IMR-90 (cell line): Measurements from ENCODE around the gene RAB20. TPM values are rescaled to one million over a fixed set of nuclear protein-coding genes. Genes with fewer than 3 reads are reported as not detected.

Experiments
- ATAC-seq: fragments of 200-7000 bp; cut with Tn5 transposase; 2 replicates; pipeline ENCODE4 v1.9.1; 2020; ENCODE audit warnings: low read depth, mild to moderate bottlenecking, moderate library complexity
- BruUV-seq: library from RNA; stranded (reverse); fragments of 400-500 nt; replicated peaks from 2 replicates; lab custom pipeline; 2021; lab: Mats Ljungman, UMichigan
- CTCF ChIA-PET: fragments of 300-600 bp; formaldehyde crosslinking; extraction: SDS; loops from one replicate; lab custom pipeline; 2021; ENCODE audit warnings: antibody characterized with exemption; lab: Yijun Ruan, JAX
- POLR2A ChIA-PET: fragments of 300-600 bp; sonication (Branson Sonifier 250); formaldehyde crosslinking; loops from one replicate; lab custom pipeline; 2022; ENCODE audit warnings: antibody characterized with exemption; ENCODE audit not compliant: unreplicated experiment; lab: Charles Lee
- DNase-seq: peaks from one replicate; pipeline ENCODE4 v3.0.0; 2013
- H2AFZ ChIP-seq: replicated peaks from 2 replicates; pipeline ENCODE3; 2013; ENCODE audit warnings: low read length, mild to moderate bottlenecking; ENCODE audit not compliant: poor library complexity
- H2AK5ac ChIP-seq: 2 replicates; pipeline ENCODE4 v1.6.1; 2013; ENCODE audit warnings: low read depth, low read length, inconsistent platforms
- H2AK9ac ChIP-seq: replicated peaks from 2 replicates; pipeline ENCODE3; 2013; ENCODE audit warnings: mild to moderate bottlenecking, low read depth, low read length, moderate library complexity; ENCODE audit not compliant: poor library complexity
- H2BK120ac ChIP-seq: 2 replicates; pipeline ENCODE4 v1.6.1; 2013; ENCODE audit warnings: low read depth, low read length, inconsistent platforms
- H2BK15ac ChIP-seq: 3 replicates; pipeline ENCODE4 v1.6.1; 2013; ENCODE audit warnings: low read depth, low read length, inconsistent platforms
- H2BK20ac ChIP-seq: 2 replicates; pipeline ENCODE4 v1.6.1; 2013; ENCODE audit warnings: low read depth, mild to moderate bottlenecking, inconsistent platforms, low read length, moderate library complexity
- H2BK5ac ChIP-seq: 2 replicates; pipeline ENCODE4 v1.6.1; 2013; ENCODE audit warnings: mild to moderate bottlenecking, low read depth, low read length, inconsistent platforms; ENCODE audit not compliant: poor library complexity, severe bottlenecking
- H3K14ac ChIP-seq: replicated peaks from 2 replicates; pipeline ENCODE4 v1.6.1; 2013; ENCODE audit warnings: low read depth, low read length, inconsistent platforms
- H3K18ac ChIP-seq: 2 replicates; pipeline ENCODE4 v1.6.1; 2013; ENCODE audit warnings: low read depth, low read length, control low read depth
- H3K23ac ChIP-seq: 2 replicates; pipeline ENCODE4 v1.6.1; 2013; ENCODE audit warnings: low read depth, low read length, inconsistent platforms
- H3K27ac ChIP-seq: 2 replicates; pipeline ENCODE4 v1.5.1; 2013; ENCODE audit warnings: mild to moderate bottlenecking, control low read depth, low read length; ENCODE audit not compliant: insufficient read depth
- H3K27me3 ChIP-seq: 2 replicates; pipeline ENCODE4 v1.6.1; 2013; ENCODE audit warnings: low read length; ENCODE audit not compliant: control insufficient read depth, insufficient read depth
- H3K36me3 ChIP-seq: 2 replicates; pipeline ENCODE4 v1.6.1; 2013; ENCODE audit warnings: low read length, mixed read lengths; ENCODE audit not compliant: control insufficient read depth, insufficient read depth
- H3K4ac ChIP-seq: 2 replicates; pipeline ENCODE4 v1.6.1; 2013; ENCODE audit warnings: low read depth, low read length, inconsistent platforms
- H3K4me1 ChIP-seq: 2 replicates; pipeline ENCODE4 v1.6.1; 2013; ENCODE audit warnings: low read length, mixed read lengths; ENCODE audit not compliant: control insufficient read depth, insufficient read depth
- H3K4me2 ChIP-seq: 2 replicates; pipeline ENCODE4 v1.6.1; 2013; ENCODE audit warnings: low read depth, mild to moderate bottlenecking, control low read depth, low read length, moderate library complexity
- H3K4me3 ChIP-seq: 2 replicates; pipeline ENCODE4 v1.5.1; 2013; ENCODE audit warnings: low read depth, mild to moderate bottlenecking, control low read depth, low read length, moderate library complexity; ENCODE audit not compliant: insufficient read depth
- H3K56ac ChIP-seq: 2 replicates; pipeline ENCODE4 v1.6.1; 2013; ENCODE audit warnings: low read length, inconsistent platforms; ENCODE audit not compliant: insufficient read depth; ENCODE audit errors: extremely low read depth
- H3K79me1 ChIP-seq, 2 experiments: 2 replicates each; pipeline ENCODE4 v1.6.1; 2013; ENCODE audit warnings: low read length in 2 of 2, inconsistent platforms in 1 of 2, low read depth in 1 of 2
- H3K9ac ChIP-seq: 2 replicates; pipeline ENCODE4 v1.6.1; 2013; ENCODE audit warnings: low read depth, low read length, control low read depth
- H3K9me1 ChIP-seq: 2 replicates; pipeline ENCODE4 v1.6.1; 2013; ENCODE audit warnings: low read length, inconsistent platforms; ENCODE audit not compliant: insufficient read depth
- H3K9me3 ChIP-seq: 2 replicates; pipeline ENCODE4 v1.6.1; 2013; ENCODE audit warnings: low read length; ENCODE audit not compliant: control insufficient read depth, insufficient read depth
- H4K20me1 ChIP-seq: 2 replicates; pipeline ENCODE4 v1.6.1; 2013; ENCODE audit warnings: low read length, inconsistent platforms; ENCODE audit not compliant: insufficient read depth
- H4K5ac ChIP-seq: 2 replicates; pipeline ENCODE4 v1.6.1; 2013; ENCODE audit warnings: mild to moderate bottlenecking, low read depth, low read length, control low read depth
- H4K8ac ChIP-seq, 2 experiments: 2 replicates each; pipeline ENCODE4 v1.6.1; 2013; ENCODE audit warnings: low read depth in 2 of 2, low read length in 2 of 2, control low read depth in 1 of 2, inconsistent platforms in 1 of 2
- H4K91ac ChIP-seq: 2 replicates; pipeline ENCODE4 v1.6.1; 2013; ENCODE audit warnings: low read depth, low read length, inconsistent platforms; ENCODE audit not compliant: insufficient read depth
- RAD21 ChIP-seq: IDR thresholded peaks from 2 replicates; pipeline ENCODE4 v1.6.1; 2012; ENCODE audit warnings: low read length, improper control_type of control experiment
- RFX5 ChIP-seq: IDR thresholded peaks from 2 replicates; pipeline ENCODE4 v1.8.0; 2012; ENCODE audit warnings: low read depth, mild to moderate bottlenecking, low read length, moderate library complexity
- SMC3 ChIP-seq: fragments of 150-350 bp; IDR thresholded peaks from 2 replicates; pipeline ENCODE4 v1.6.1; 2016; ENCODE audit warnings: low read depth, mild to moderate bottlenecking, antibody characterized with exemption, low read length, moderate library complexity
- WGBS, 2 experiments: methylation state at CpG; one replicate each; pipeline versions ENCODE4 v1.1.5 to v1.1.7; 2013; ENCODE audit warnings: missing lambda C conversion rate in 2 of 2; ENCODE audit not compliant: insufficient read length in 1 of 2; ENCODE audit errors: extremely low coverage in 2 of 2; 5-methylcytosine and 5-hydroxymethylcytosine counted together
- dilution Hi-C: fragments of 300-500 bp; cut with HindIII; formaldehyde crosslinking; loops from one replicate; pipeline ENCODE4 v1.14.3; 2018; ENCODE audit warnings: low sequenced_read_pairs; ENCODE audit not compliant: unreplicated experiment
- in situ Hi-C: fragments of 300-500 bp; cut with MboI; formaldehyde crosslinking; loops from 3 replicates; pipeline ENCODE4 v1.14.3; 2019; ENCODE audit warnings: low sequenced_read_pairs, inconsistent platforms, mixed read lengths
- intact Hi-C: fragments of 100-400 bp; cut with micrococcal nuclease; formaldehyde crosslinking; loops from 2 replicates; pipeline ENCODE4 v1.10.0; 2022
- polyA plus RNA-seq, 3 experiments: library from polyadenylated mRNA; depleted of rRNA; stranded (reverse); fragments of >200 nt; gene quantifications; 2 replicates each; pipeline ENCODE4 v1.2.3, GENCODE V29; 2012; ENCODE audit warnings: low replicate concordance in 1 of 3
- total RNA-seq: library from RNA; depleted of rRNA; stranded (reverse); fragments of >200 nt; gene quantifications from 2 replicates; pipeline ENCODE4 v1.2.3, GENCODE V29; 2012
- TF ChIP-seq, protein P1 (sequence below): fragments of 150-350 bp; IDR thresholded peaks from 2 replicates; pipeline ENCODE4 v1.6.1; 2016; ENCODE audit warnings: low read depth, mild to moderate bottlenecking, low read length, moderate library complexity, borderline replicate concordance

The RAB20 gene
- total and polyA plus RNA-seq, 2 of the 4 experiments (the other 2 are of a cell fraction), result 3.8 to 5.1 TPM

- dilution Hi-C loops (no loop called here), intact Hi-C loops (no loop called here), in situ Hi-C loops (no loop called here)
- TF ChIP-seq, protein P1, sequence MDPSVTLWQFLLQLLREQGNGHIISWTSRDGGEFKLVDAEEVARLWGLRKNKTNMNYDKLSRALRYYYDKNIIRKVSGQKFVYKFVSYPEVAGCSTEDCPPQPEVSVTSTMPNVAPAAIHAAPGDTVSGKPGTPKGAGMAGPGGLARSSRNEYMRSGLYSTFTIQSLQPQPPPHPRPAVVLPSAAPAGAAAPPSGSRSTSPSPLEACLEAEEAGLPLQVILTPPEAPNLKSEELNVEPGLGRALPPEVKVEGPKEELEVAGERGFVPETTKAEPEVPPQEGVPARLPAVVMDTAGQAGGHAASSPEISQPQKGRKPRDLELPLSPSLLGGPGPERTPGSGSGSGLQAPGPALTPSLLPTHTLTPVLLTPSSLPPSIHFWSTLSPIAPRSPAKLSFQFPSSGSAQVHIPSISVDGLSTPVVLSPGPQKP, result no peak
- TF ChIP-seq SMC3 (no peak), RAD21 (no peak), RFX5 (no peak)
- Histone ChIP-seq H3K9me1 (peaks cover 34% of the 10 kb centered on the region), H2AFZ (no peak overlapping the region), H3K9ac (no peak overlapping the region), H3K14ac (no peak overlapping the region; the same call in 1 of the 2 replicates), H3K9me3 (no peaks in the 10 kb centered on the region), H4K91ac (no peak overlapping the region), H3K4ac (no peak overlapping the region), H2AK9ac (no peak overlapping the region), H4K20me1 (peaks cover 14% of the 10 kb centered on the region; the same call in 1 of the 2 replicates), H3K27me3 (no peaks in the 10 kb centered on the region), H2BK20ac (no peak overlapping the region), H3K36me3 (peaks cover 87% of the 10 kb centered on the region), H3K79me1 (peaks cover 14 to 48% of the 10 kb centered on the region in 2 experiments), H2AK5ac (no peak overlapping the region), H2BK5ac (no peak overlapping the region), H2BK15ac (no peak overlapping the region), H3K4me3 (no peak overlapping the region), H3K4me1 (no peaks in the 10 kb centered on the region), H3K27ac (no peak overlapping the region), H4K5ac (no peak overlapping the region), H4K8ac (no peak overlapping the region), H3K56ac (no peak overlapping the region), H3K23ac (no peak overlapping the region), H2BK120ac (no peak overlapping the region), H3K18ac (no peak overlapping the region), H3K4me2 (no peak overlapping the region)
- ATAC-seq (no peak), DNase-seq (no peak)
- WGBS, 2 experiments, result 100% methylated on average over 2 of the region's 2 CpGs; no CpG with 5 or more reads in 1 of the 2 experiments
- CTCF ChIA-PET, result no interaction called here
- POLR2A ChIA-PET, result no interaction called here
- BruUV-seq, result no TSS peak
Measured at GRCh38 chr13:110497003-110497402, 64.5 kb downstream of the RAB20 start.
